GM23248 (cell line): Measurements from ENCODE around the gene HOXC12.

Source experiments
- EZH2 ChIP-seq: fragments of 200-600 bp; sonication (generic); IDR thresholded peaks from 2 replicates; pipeline ENCODE4 v1.6.1; 2018; ENCODE audit warnings: antibody characterized with exemption, mild to moderate bottlenecking; ENCODE audit not compliant: insufficient read depth, poor library complexity, severe bottlenecking
- EZH2phosphoT487 ChIP-seq: fragments of 200-600 bp; sonication (generic); IDR thresholded peaks from 2 replicates; pipeline ENCODE4 v1.6.1; 2018; ENCODE audit warnings: antibody characterized with exemption, moderate library complexity, mild to moderate bottlenecking, low read depth; ENCODE audit not compliant: insufficient read depth

- TF ChIP-seq EZH2phosphoT487: no peak
- TF ChIP-seq EZH2: no peak
These were observed 50.3 kb downstream of the HOXC12 start for GRCh38 chr12:54004841-54005530.
